HUES64 (cell line): Measurements from ENCODE around the gene SPACA7. TPM values are rescaled to one million over a fixed set of nuclear protein-coding genes. Genes with fewer than 3 reads are reported as not detected.

Experiments
- H3K27ac ChIP-seq: 2 replicates; pipeline ENCODE4 v1.7.0; 2013; ENCODE audit warnings: low read depth, low read length, inconsistent platforms
- H3K27me3 ChIP-seq: 2 replicates; pipeline ENCODE4 v1.6.1; 2013; ENCODE audit warnings: mild to moderate bottlenecking, low read length; ENCODE audit not compliant: insufficient read depth
- H3K36me3 ChIP-seq: 2 replicates; pipeline ENCODE4 v1.6.1; 2013; ENCODE audit warnings: mild to moderate bottlenecking, low read length; ENCODE audit not compliant: insufficient read depth
- H3K4me1 ChIP-seq: 2 replicates; pipeline ENCODE4 v1.6.1; 2013; ENCODE audit warnings: mild to moderate bottlenecking, low read length, moderate library complexity; ENCODE audit not compliant: insufficient read depth
- H3K4me3 ChIP-seq: 2 replicates; pipeline ENCODE4 v1.5.1; 2013; ENCODE audit warnings: mild to moderate bottlenecking, low read length, moderate library complexity
- H3K9ac ChIP-seq: 2 replicates; pipeline ENCODE4 v1.6.1; 2013; ENCODE audit warnings: mild to moderate bottlenecking, low read depth, low read length
- H3K9me3 ChIP-seq: 2 replicates; pipeline ENCODE4 v1.6.1; 2013; ENCODE audit warnings: low read depth, low read length; ENCODE audit not compliant: insufficient read depth
- WGBS: fragments of 150-250, 120-280 bp; methylation state at CpG from one replicate; pipeline ENCODE4 v1.1.7; 2013; ENCODE audit warnings: missing lambda C conversion rate; 5-methylcytosine and 5-hydroxymethylcytosine counted together
- polyA plus RNA-seq, 2 experiments: library from polyadenylated mRNA; stranded (reverse); fragments of 50-300 nt; gene quantifications; one replicate each; pipeline ENCODE4 v1.2.3, GENCODE V29; 2013

The SPACA7 gene
- polyA plus RNA-seq (2013, experiment 1 of 2): not detected
- not detected for polyA plus RNA-seq (2013, experiment 2 of 2)

- WGBS: 92% methylated on average over 6 of the region's 8 CpGs
- H3K4me1 ChIP-seq: no peaks in the 10 kb centered on the region
- H3K27me3 ChIP-seq: no peaks in the 10 kb centered on the region
- H3K4me3 ChIP-seq: no peak within 1 kb of the TSS
- H3K27ac ChIP-seq: no peak within 1 kb of the TSS
- no peaks in the 10 kb centered on the region for H3K36me3 ChIP-seq
- H3K9me3 ChIP-seq: peaks cover 2% of the 10 kb centered on the region; the same call in 1 of the 2 replicates
- H3K9ac ChIP-seq: no peak within 1 kb of the TSS
Measured at GRCh38 chr13:112376050-112376681, at the start of gene SPACA7. Gene SPACA7, plus strand, starts transcription at chr13:112376355. Its CDS starts 31 bp downstream, at chr13:112376386.

- Histone ChIP-seq H3K9ac (no peak overlapping the region), H3K36me3 (no peaks in the 10 kb centered on the region), H3K4me1 (no peaks in the 10 kb centered on the region), H3K27ac (no peak overlapping the region), H3K9me3 (no peaks in the 10 kb centered on the region), H3K4me3 (no peak overlapping the region), H3K27me3 (no peaks in the 10 kb centered on the region)
- 89% methylated on average over 17 of the region's 17 CpGs for WGBS
Measured at GRCh38 chr13:112326821-112327370, 49.3 kb upstream of the SPACA7 start.

- Histone ChIP-seq H3K27ac (no peak overlapping the region), H3K4me3 (no peak overlapping the region), H3K9ac (no peak overlapping the region), H3K9me3 (no peaks in the 10 kb centered on the region), H3K27me3 (no peaks in the 10 kb centered on the region), H3K36me3 (no peaks in the 10 kb centered on the region), H3K4me1 (no peaks in the 10 kb centered on the region; the same call in 1 of the 2 replicates)
- WGBS: 93% methylated on average over 7 of the region's 7 CpGs
Measured at GRCh38 chr13:112328936-112329335, 47.2 kb upstream of the SPACA7 start.

- Histone ChIP-seq H3K27me3 (no peaks in the 10 kb centered on the region), H3K4me1 (no peaks in the 10 kb centered on the region; the same call in 1 of the 2 replicates), H3K36me3 (no peaks in the 10 kb centered on the region), H3K4me3 (no peak overlapping the region), H3K9me3 (no peaks in the 10 kb centered on the region), H3K9ac (no peak overlapping the region), H3K27ac (no peak overlapping the region)
- WGBS: 90% methylated on average over 6 of the region's 6 CpGs
Measured at GRCh38 chr13:112329376-112329775, 46.8 kb upstream of the SPACA7 start.

- Histone ChIP-seq H3K4me1 (no peaks in the 10 kb centered on the region; the same call in 1 of the 2 replicates), H3K27me3 (no peaks in the 10 kb centered on the region), H3K4me3 (no peak overlapping the region), H3K9me3 (no peaks in the 10 kb centered on the region), H3K36me3 (no peaks in the 10 kb centered on the region), H3K27ac (no peak overlapping the region), H3K9ac (no peak overlapping the region)
- 86% methylated on average over 19 of the region's 19 CpGs for WGBS
Measured at GRCh38 chr13:112330066-112330465, 46.1 kb upstream of the SPACA7 start.

GRCh38 chr13:112330479-112331381 lies 45.4 kb upstream of the SPACA7 start:
- Histone ChIP-seq H3K9me3 (no peaks in the 10 kb centered on the region), H3K4me3 (no peak overlapping the region), H3K9ac (no peak overlapping the region), H3K36me3 (no peaks in the 10 kb centered on the region), H3K4me1 (no peaks in the 10 kb centered on the region; the same call in 1 of the 2 replicates), H3K27ac (no peak overlapping the region), H3K27me3 (no peaks in the 10 kb centered on the region)
- WGBS: 94% methylated on average over 78 of the region's 78 CpGs

GRCh38 chr13:112331675-112332074 lies 44.5 kb upstream of the SPACA7 start:
- Histone ChIP-seq H3K9me3 (no peaks in the 10 kb centered on the region), H3K4me1 (no peaks in the 10 kb centered on the region; the same call in 1 of the 2 replicates), H3K4me3 (no peak overlapping the region), H3K36me3 (no peaks in the 10 kb centered on the region), H3K27ac (no peak overlapping the region), H3K27me3 (no peaks in the 10 kb centered on the region), H3K9ac (no peak overlapping the region)
- 72% methylated on average over 20 of the region's 20 CpGs for WGBS

- Histone ChIP-seq H3K27me3 (no peaks in the 10 kb centered on the region), H3K27ac (no peak overlapping the region), H3K4me1 (no peaks in the 10 kb centered on the region; the same call in 1 of the 2 replicates), H3K36me3 (no peaks in the 10 kb centered on the region), H3K4me3 (no peak overlapping the region), H3K9ac (no peak overlapping the region), H3K9me3 (no peaks in the 10 kb centered on the region)
- WGBS: 96% methylated on average over 10 of the region's 10 CpGs
Measured at GRCh38 chr13:112332727-112333126, 43.4 kb upstream of the SPACA7 start.

GRCh38 chr13:112333756-112334543 lies 42.2 kb upstream of the SPACA7 start:
- Histone ChIP-seq H3K4me1 (no peaks in the 10 kb centered on the region; the same call in 1 of the 2 replicates), H3K27ac (no peak overlapping the region), H3K9ac (no peak overlapping the region), H3K36me3 (no peaks in the 10 kb centered on the region), H3K27me3 (no peaks in the 10 kb centered on the region), H3K4me3 (no peak overlapping the region), H3K9me3 (no peaks in the 10 kb centered on the region)
- 84% methylated on average over 16 of the region's 16 CpGs for WGBS

- Histone ChIP-seq H3K9me3 (no peaks in the 10 kb centered on the region), H3K36me3 (no peaks in the 10 kb centered on the region), H3K4me1 (no peaks in the 10 kb centered on the region; the same call in 1 of the 2 replicates), H3K27ac (no peak overlapping the region), H3K27me3 (no peaks in the 10 kb centered on the region), H3K4me3 (no peak overlapping the region), H3K9ac (no peak overlapping the region)
- WGBS: 78% methylated on average over 9 of the region's 9 CpGs
Measured at GRCh38 chr13:112335135-112335534, 41.0 kb upstream of the SPACA7 start.
